Adrenal gland (tissue), 5 donors: ENCODE results near the gene KCNA10.

Experiments used
- CTCF ChIP-seq, 6 experiments: fragments of 450-650 bp in 4 of 6; fragments of 200-600 bp in 2 of 6; sonication (generic) in 1 of 6; IDR thresholded peaks; 1 replicate in 5 of 6; 2 replicates in 1 of 6; pipeline versions ENCODE4 v1.5.1 to v1.8.0; 2016 to 2021; ENCODE audit warnings: antibody characterized with exemption in 6 of 6, mild to moderate bottlenecking in 2 of 6, moderate library complexity in 1 of 6
- POLR2A ChIP-seq, 2 donors: fragments of 450-650 bp; IDR thresholded peaks; one replicate each; pipeline ENCODE4 v1.6.1; 2017; ENCODE audit warnings: antibody characterized with exemption in 2 of 2, mild to moderate bottlenecking in 2 of 2, moderate library complexity in 1 of 2
- donor health status: DM: no; HTN: no; CAD: no.

- TF ChIP-seq CTCF (IDR thresholded peaks at IDR 0.05) (no peak), POLR2A (IDR thresholded peaks at IDR 0.05) (no peak)
Observed at GRCh38 chr1:110471131-110471530, 47.8 kb downstream of the KCNA10 start.
